ENCODE data around the gene STRBP.

- TF ChIP-seq CTCF (conservative IDR thresholded peaks at IDR 0.05) (no peak), ZFX (IDR thresholded peaks at IDR 0.05) (no peak)
Measured at GRCh38 chr9:123113185-123113584, 155.2 kb downstream of the STRBP start.
